Measurements from ENCODE around the gene SLC32A1. TPM values are rescaled to one million over a fixed set of nuclear protein-coding genes. Genes with fewer than 3 reads are reported as not detected.

The SLC32A1 gene
- total RNA-seq, 1 experiment from 2014 or later: not detected

GRCh38 chr20:38751360-38751976 lies 27.2 kb downstream of the SLC32A1 start:
- DNase-seq (ENCODE audit: low spot score): peak; percentile 38

- DNase-seq (ENCODE audit: low spot score): no peak
Observed at GRCh38 chr20:38752029-38752428, 27.7 kb downstream of the SLC32A1 start.

DNA sequence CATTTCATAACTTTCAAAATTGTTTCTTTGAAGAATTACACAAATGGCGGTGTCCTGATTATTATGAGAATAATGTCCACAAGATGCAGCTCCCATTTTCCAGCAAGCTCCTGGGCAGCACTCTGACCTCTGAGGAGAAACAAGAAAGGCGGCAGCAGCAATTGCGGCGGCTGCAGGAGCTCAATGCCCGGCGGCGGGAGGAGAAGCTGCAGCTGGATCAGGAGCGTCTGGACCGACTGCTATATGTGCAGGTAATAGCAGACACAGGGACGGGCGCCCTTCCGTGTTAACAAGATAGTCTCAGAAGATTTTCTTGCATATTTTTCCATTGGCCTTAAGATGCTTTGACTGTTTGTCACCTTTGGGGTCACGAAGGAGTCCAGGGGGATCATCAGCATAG lies 30.6 kb downstream of the SLC32A1 start:
- DNase-seq (ENCODE audit: low spot score): no peak

- DNase-seq (ENCODE audit: low spot score): no peak
Observed at GRCh38 chr20:38755324-38755910, 31.1 kb downstream of the SLC32A1 start.

DNA sequence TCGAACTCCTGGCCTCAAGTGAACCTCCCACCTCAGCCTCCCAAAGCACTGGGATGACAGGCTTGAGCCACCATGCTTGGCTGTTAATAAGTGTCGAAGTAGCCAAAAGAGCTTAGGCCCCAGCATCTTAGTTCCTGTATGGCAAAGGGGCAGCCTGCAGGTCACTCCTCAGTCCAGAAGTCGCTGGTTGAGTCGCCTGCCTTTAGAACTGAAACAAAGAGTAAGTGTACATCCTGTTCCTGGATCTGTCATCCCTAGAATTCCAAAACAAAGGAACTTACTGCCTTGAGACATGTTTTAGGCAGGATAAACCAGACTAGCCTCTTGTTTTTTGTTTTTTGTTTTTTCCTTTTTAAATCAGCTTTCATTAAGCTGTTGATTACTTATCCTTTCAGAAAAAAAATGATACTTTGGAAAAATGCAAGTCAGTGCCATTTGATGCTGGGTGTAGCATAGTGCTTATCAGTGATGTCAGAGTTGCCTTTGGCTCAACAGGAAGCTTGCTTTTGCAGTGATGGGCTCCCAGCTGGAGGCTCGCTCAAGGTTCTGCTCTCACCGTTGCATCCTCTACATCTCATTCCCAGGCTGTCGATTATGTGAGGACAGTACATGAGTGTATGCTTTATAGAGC lies 33.0 kb downstream of the SLC32A1 start:
- DNase-seq (ENCODE audit: low spot score): no peak

- no peak for DNase-seq (ENCODE audit: low spot score)
Observed at GRCh38 chr20:38759106-38759505, 34.8 kb downstream of the SLC32A1 start.

- no peak for DNase-seq (ENCODE audit: low spot score)
Observed at GRCh38 chr20:38760978-38761377, 36.7 kb downstream of the SLC32A1 start.

- no peak for DNase-seq (ENCODE audit: low spot score)
Observed at GRCh38 chr20:38762174-38762573, 37.9 kb downstream of the SLC32A1 start.

DNA sequence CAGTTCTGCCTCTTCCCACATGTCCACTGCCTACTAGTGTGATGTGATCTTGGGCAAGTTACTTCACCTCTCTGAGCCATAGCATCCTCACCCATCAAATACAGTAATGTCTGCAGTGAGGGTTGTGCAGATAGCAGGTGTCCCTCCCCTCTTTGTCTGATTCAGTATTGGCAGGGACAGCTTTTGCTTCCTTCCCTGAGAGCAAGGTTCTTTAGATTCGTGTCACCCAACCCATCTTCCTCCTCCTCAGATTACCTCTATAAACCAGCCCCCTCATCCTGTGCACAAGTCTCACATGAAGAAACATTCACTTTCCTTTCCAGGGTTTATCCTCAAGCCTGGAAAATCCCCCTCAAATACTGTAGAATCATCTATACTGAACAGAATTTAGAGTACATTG lies 39.3 kb downstream of the SLC32A1 start:
- DNase-seq (ENCODE audit: low spot score): no peak

DNA sequence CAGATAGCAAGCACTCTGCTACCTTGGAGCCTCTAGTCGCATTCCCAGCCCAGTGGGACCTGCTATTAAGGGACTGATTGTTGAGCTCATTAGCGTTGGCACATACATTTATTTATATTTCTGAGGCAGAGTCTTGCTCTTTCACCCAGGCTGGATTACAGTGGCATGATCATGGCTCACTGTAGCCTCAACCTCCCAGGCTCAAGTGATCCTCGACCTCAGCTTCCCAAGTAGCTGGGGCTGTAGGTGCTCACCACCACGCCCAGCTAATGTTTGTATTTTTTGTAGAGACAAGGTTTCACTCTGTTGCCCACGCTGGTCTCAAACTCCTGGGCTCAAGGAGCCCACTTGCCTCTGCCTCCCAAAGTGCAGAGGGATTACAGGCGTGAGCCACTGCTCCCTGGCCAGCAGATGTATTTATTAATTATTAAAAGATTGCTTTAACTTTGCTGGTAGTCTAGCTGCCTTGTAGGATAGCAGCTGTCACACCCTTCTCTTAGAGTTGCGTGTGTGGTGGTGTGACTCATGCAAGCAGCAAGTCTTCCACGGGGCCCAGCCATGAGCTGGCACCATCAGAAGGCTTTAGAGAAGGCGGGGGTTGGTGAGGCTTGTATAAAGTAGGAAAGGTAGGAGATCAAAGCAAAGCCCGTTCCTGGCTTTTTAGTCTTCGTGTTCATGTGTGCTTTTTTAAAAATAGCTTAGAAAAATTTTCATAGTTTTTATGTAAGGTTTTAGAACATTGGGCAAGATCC lies 40.5 kb downstream of the SLC32A1 start:
- DNase-seq (ENCODE audit: low spot score): peak; percentile 74

DNA sequence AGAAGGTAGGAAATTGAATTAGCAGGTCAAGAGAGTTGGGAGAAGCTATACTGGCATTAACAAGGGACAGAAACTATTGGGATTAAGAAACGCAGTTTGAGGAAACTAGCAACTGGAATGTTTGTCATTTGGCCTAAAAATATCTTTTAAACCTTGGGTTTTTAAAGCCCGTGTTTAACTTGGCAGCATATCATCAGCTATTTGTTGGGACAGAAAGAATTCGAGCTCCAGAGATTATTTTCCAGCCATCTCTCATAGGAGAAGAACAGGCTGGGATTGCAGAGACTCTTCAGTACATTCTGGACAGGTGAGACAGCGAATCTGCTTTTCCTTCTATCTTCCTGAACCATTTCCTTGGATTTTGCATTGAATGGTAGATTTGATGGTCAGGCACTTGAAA lies 41.8 kb downstream of the SLC32A1 start:
- DNase-seq (ENCODE audit: low spot score): no peak

DNA sequence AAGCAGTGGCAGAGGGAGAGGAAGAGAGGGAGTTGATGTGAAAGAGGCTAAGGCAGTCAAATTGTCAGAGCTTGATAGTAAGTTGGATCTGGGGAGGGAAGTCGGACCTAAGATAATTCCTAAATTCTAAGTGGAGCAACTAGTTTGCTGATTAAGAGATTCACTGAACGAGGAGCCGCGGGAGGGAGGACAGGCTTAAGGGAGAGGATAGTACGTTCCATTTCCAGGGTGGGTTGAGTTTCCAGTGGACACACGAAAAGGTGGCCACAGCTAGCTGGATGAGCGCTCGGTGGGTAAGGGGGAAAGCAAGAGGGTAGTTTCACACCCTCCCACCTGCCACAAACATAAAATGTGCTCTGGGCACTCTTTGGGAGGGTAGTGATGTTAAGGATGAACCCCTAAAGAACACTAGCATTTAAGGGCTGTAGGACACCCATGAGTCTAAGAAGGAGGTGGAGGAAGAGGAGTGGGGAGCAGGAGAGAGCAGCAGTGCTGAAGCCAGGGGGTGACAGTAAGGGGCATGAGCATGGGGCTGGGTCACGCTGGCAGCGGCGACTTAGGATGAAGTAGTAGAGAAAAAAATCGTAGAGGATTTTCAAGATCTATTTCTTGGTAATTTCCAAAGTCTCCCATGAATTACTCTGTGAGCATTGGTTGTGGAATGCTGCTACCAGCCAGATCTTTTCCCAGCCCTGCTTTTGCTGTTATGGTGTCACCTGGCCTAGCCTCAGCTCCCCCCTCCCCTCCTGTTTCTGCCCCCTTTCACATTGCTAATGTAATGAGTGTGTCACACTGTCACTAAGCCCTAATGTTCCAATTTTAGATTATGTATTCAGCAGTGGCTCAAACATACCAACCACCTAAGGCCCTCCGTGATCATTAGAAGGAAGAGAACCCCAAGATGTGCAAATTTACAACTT lies 45.4 kb downstream of the SLC32A1 start:
- DNase-seq (ENCODE audit: low spot score): no peak

GRCh38 chr20:38770546-38770945 lies 46.3 kb downstream of the SLC32A1 start:
- DNase-seq (ENCODE audit: low spot score): no peak

GRCh38 chr20:38770970-38771369 lies 46.7 kb downstream of the SLC32A1 start:
- DNase-seq (ENCODE audit: low spot score): no peak

DNA sequence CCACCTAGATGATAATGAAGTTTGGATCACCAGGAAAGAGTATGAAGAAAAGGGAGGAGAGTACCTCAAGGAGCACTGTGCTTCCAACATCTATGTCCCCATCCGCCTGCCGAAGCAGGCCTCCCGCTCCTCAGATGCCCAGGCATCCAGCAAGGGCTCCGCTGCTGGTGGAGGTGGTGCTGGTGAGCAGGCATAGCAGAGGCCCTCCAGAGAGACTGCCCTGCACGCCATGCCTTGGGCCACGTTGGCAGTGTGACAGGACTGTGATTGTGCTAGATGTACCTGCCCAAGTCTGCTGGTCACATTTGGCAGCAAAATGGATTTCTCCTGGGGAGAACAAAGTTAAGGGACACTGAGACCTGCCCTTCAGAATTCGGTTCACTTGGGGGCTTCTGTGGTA lies 47.3 kb downstream of the SLC32A1 start:
- no peak for DNase-seq (ENCODE audit: low spot score)

GRCh38 chr20:38774167-38774566 lies 49.9 kb downstream of the SLC32A1 start:
- DNase-seq (ENCODE audit: low spot score): no peak

DNA sequence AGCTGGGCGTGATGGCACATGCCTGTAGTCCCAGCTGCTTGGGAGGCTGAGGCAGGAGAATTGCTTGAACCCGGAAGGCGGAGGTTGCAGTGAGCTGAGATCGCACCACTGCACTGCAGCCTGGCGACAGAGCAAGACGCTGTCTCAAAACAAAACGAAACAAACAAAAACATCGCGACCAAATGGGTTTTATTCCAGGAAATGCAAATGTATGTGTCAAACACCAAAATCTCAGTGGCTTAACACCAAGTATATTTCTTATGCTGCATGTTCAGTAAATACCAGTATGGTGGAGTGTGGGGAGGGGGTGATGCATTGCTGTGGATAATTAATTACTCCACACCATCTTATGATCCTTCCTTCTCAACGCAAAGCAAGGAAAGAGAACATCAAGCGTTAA lies 52.1 kb downstream of the SLC32A1 start:
- no peak for DNase-seq (ENCODE audit: low spot score)

Measured in A172 (cell line).